ENCODE measurements around the gene TMEM187.
A peak's percentile ranks its signal among the peaks of the same experiment; 100 is the strongest.

Gene TMEM187

GRCh38 chrX:154018518-154019060 is 46.0 kb downstream of the TMEM187 start:
- ChIA-PET POLR2A (interaction anchor here (0.7 kb wide), 1 partner anchor 92 kb away, joined by 3 read pairs; no protein-coding TSS in a partner anchor), CTCF (interaction anchor here (0.6 to 1.0 kb wide), 3 partner anchors 14 to 61 kb away, joined by 3 to 5 read pairs (median 3); no protein-coding TSS in a partner anchor)
- peak overlapping the region; percentile 68 to 87 for H3K27ac ChIP-seq (ENCODE audit: insufficient read depth in 1 of 2, low read depth in 1 of 2, low read length in 2 of 2, poor library complexity in 1 of 2, severe bottlenecking in 2 of 2)
- WGBS (ENCODE audit: insufficient coverage) = 84% methylated on average over 11 of the region's 15 CpGs
- peaks cover 0 to 39% (median 15%) of the 10 kb centered on the region in 4 experiments for H3K36me3 ChIP-seq (ENCODE audit: control insufficient read depth in 4 of 4, insufficient read depth in 4 of 4, low read length in 3 of 4)
- peak overlapping the region; percentile 38 to 81 (median 70) for H3K4me3 ChIP-seq (ENCODE audit: control insufficient read depth in 1 of 7, extremely low read depth in 1 of 7, insufficient read depth in 4 of 7, low read depth in 2 of 7, low read length in 6 of 7)
- no peak for DNase-seq
- peaks cover 0 to 34% (median 0%) of the 10 kb centered on the region in 5 experiments for H3K27me3 ChIP-seq (replicated peaks in 2 of 5; ENCODE audit: control insufficient read depth in 4 of 5, insufficient read depth in 5 of 5, low read length in 4 of 5)
- H3K9me3 ChIP-seq (ENCODE audit: control extremely low read depth in 1 of 5, control insufficient read depth in 4 of 5, insufficient read depth in 2 of 5, low read depth in 1 of 5, low read length in 4 of 5) = no peaks in the 10 kb centered on the region
- peaks cover 0 to 36% (median 31%) of the 10 kb centered on the region in 4 experiments for H3K4me1 ChIP-seq (ENCODE audit: control extremely low read depth in 1 of 4, control insufficient read depth in 4 of 4, insufficient read depth in 4 of 4, low read length in 3 of 4)

DNA sequence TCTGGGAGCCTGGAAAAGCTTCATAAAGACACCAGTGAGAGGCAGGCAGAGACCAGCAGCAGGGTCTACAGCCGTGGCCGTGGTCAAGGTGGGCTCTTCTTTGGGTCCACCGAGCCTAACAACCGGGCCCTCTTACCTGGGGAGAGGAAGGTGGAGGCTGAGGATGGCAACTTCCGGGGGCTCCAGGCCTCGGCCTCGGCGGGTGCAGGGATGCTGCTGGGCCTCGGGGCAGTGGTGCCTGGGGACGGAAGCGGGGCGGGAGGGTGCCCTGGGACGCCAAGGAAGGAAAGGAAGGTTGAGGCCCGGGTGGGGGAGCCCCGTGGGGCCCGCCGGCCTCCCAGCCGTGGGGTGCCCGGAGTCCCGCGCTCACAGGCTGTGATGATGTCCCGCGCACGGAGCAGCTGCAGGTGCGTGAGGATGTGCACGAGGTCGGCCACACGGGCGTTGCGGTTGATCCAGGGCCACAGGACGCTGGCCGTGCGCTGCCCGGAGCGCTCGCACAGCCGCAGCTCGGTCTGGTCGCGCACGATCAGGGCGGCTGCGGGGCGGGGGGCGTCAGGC is 46.6 kb downstream of the TMEM187 start:
- CTCF ChIA-PET = interaction anchor here (0.9 to 1.0 kb wide), 2 partner anchors 50 to 62 kb away, joined by 3 to 5 read pairs; no protein-coding TSS in a partner anchor
- Histone ChIP-seq H3K27me3 (replicated peaks in 2 of 5; ENCODE audit: control insufficient read depth in 4 of 5, insufficient read depth in 5 of 5, low read length in 4 of 5) (peaks cover 0 to 35% (median 0%) of the 10 kb centered on the region in 5 experiments), H3K4me1 (ENCODE audit: control extremely low read depth in 1 of 4, control insufficient read depth in 4 of 4, insufficient read depth in 4 of 4, low read length in 3 of 4) (peaks cover 0 to 33% (median 29%) of the 10 kb centered on the region in 4 experiments), H3K4me3 (ENCODE audit: control insufficient read depth in 1 of 7, extremely low read depth in 1 of 7, insufficient read depth in 4 of 7, low read depth in 2 of 7, low read length in 6 of 7) (peak overlapping the region; percentile 38 to 81 (median 70)), H3K27ac (ENCODE audit: insufficient read depth in 1 of 2, low read depth in 1 of 2, low read length in 2 of 2, poor library complexity in 1 of 2, severe bottlenecking in 2 of 2) (peak overlapping the region; percentile 68 to 87), H3K36me3 (ENCODE audit: control insufficient read depth in 4 of 4, insufficient read depth in 4 of 4, low read length in 3 of 4) (peaks cover 0 to 37% (median 15%) of the 10 kb centered on the region in 4 experiments), H3K9me3 (ENCODE audit: control extremely low read depth in 1 of 5, control insufficient read depth in 4 of 5, insufficient read depth in 2 of 5, low read depth in 1 of 5, low read length in 4 of 5) (no peaks in the 10 kb centered on the region)
- POLR2A ChIA-PET = no interaction called here
- WGBS (ENCODE audit: insufficient coverage) = 52% methylated on average over 36 of the region's 45 CpGs
- DNase-seq = no peak

- peaks cover 0 to 33% (median 29%) of the 10 kb centered on the region in 4 experiments for H3K4me1 ChIP-seq (ENCODE audit: control extremely low read depth in 1 of 4, control insufficient read depth in 4 of 4, insufficient read depth in 4 of 4, low read length in 3 of 4)
- peaks cover 0 to 31% (median 0%) of the 10 kb centered on the region in 5 experiments for H3K27me3 ChIP-seq (replicated peaks in 2 of 5; ENCODE audit: control insufficient read depth in 4 of 5, insufficient read depth in 5 of 5, low read length in 4 of 5)
- H3K27ac ChIP-seq (ENCODE audit: insufficient read depth in 1 of 2, low read depth in 1 of 2, low read length in 2 of 2, poor library complexity in 1 of 2, severe bottlenecking in 2 of 2) = peak within 1 kb of the TSS; percentile 68 to 87
- 30% methylated on average over 91 of the region's 99 CpGs for WGBS (ENCODE audit: insufficient coverage)
- H3K4me3 ChIP-seq (ENCODE audit: control insufficient read depth in 1 of 7, extremely low read depth in 1 of 7, insufficient read depth in 4 of 7, low read depth in 2 of 7, low read length in 6 of 7) = peak within 1 kb of the TSS; percentile 38 to 81 (median 70)
- peak; percentile 46 to 65 (median 57) for DNase-seq
- CTCF ChIA-PET = interaction anchor here (1.1 kb wide), 1 partner anchor 14 kb away, joined by 3 read pairs; no protein-coding TSS in a partner anchor
- POLR2A ChIA-PET = interaction anchor here (0.6 kb wide), 2 partner anchors 45 to 51 kb away, joined by 3 read pairs; no protein-coding TSS in a partner anchor
- H3K9me3 ChIP-seq (ENCODE audit: control extremely low read depth in 1 of 5, control insufficient read depth in 4 of 5, insufficient read depth in 2 of 5, low read depth in 1 of 5, low read length in 4 of 5) = no peaks in the 10 kb centered on the region
- peaks cover 0 to 32% (median 14%) of the 10 kb centered on the region in 4 experiments for H3K36me3 ChIP-seq (ENCODE audit: control insufficient read depth in 4 of 4, insufficient read depth in 4 of 4, low read length in 3 of 4)
Observed at GRCh38 chrX:154019633-154020528, 47.3 kb downstream of the TMEM187 start, which contains the start of gene IRAK1. IRAK1 (minus strand) TSS chrX:154019902; CDS start chrX:154019812, 90 bp downstream.

- H3K36me3 ChIP-seq (ENCODE audit: control insufficient read depth in 4 of 4, insufficient read depth in 4 of 4, low read length in 3 of 4) = peaks cover 0 to 27% (median 10%) of the 10 kb centered on the region in 4 experiments
- peaks cover 0 to 39% (median 29%) of the 10 kb centered on the region in 4 experiments for H3K4me1 ChIP-seq (ENCODE audit: control extremely low read depth in 1 of 4, control insufficient read depth in 4 of 4, insufficient read depth in 4 of 4, low read length in 3 of 4)
- H3K9me3 ChIP-seq (ENCODE audit: control extremely low read depth in 1 of 5, control insufficient read depth in 4 of 5, insufficient read depth in 2 of 5, low read depth in 1 of 5, low read length in 4 of 5) = no peaks in the 10 kb centered on the region
- 64% methylated on average over 9 of the region's 9 CpGs for whole genome bisulfite sequencing (ENCODE audit: insufficient coverage)
- DNase-seq = peak in 1 of 3 donors; percentile 18
- POLR2A ChIA-PET = interaction anchor here (0.6 kb wide), 2 partner anchors 46 to 52 kb away, joined by 3 read pairs; no protein-coding TSS in a partner anchor
- CTCF ChIA-PET = interaction anchor here (1.1 kb wide), 1 partner anchor 13 kb away, joined by 3 read pairs; no protein-coding TSS in a partner anchor
- peaks cover 0 to 35% (median 0%) of the 10 kb centered on the region in 5 experiments for H3K27me3 ChIP-seq (replicated peaks in 2 of 5; ENCODE audit: control insufficient read depth in 4 of 5, insufficient read depth in 5 of 5, low read length in 4 of 5)
- peak overlapping the region; percentile 20 to 81 (median 70) for H3K4me3 ChIP-seq (ENCODE audit: control insufficient read depth in 1 of 7, extremely low read depth in 1 of 7, insufficient read depth in 4 of 7, low read depth in 2 of 7, low read length in 6 of 7)
- peak overlapping the region; percentile 58 to 85 for H3K27ac ChIP-seq (ENCODE audit: insufficient read depth in 1 of 2, low read depth in 1 of 2, low read length in 2 of 2, poor library complexity in 1 of 2, severe bottlenecking in 2 of 2)
Observed at GRCh38 chrX:154020536-154021115, 48.1 kb downstream of the TMEM187 start.

DNA sequence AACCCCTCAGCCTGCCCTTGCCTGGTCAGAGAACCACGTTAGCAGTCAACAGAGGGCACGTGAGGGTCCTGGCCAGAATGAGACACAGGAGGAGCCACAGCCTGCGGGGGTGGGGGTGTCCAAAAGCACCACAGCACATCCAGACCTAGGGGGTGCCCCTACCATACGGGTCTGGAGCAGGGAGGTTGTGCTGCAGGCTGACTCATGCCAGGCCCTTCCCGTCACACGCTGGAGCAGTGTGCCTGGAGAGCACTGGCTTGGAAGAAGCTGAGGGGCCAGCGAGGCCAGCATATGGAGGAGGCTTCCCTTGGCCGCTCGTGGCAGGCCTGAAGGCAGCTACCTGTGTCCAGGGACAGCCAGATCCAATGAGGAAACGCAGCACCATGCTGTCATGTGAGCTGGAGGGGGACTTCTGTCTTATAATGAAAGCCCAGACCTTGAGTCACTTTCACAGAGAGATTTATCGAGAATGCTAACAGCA is 48.6 kb downstream of the TMEM187 start:
- POLR2A ChIA-PET = no interaction called here
- H3K27ac ChIP-seq (ENCODE audit: insufficient read depth in 1 of 2, low read depth in 1 of 2, low read length in 2 of 2, poor library complexity in 1 of 2, severe bottlenecking in 2 of 2) = no peak overlapping the region
- peaks cover 0 to 22% (median 7%) of the 10 kb centered on the region in 4 experiments for H3K36me3 ChIP-seq (ENCODE audit: control insufficient read depth in 4 of 4, insufficient read depth in 4 of 4, low read length in 3 of 4)
- peaks cover 0 to 39% (median 29%) of the 10 kb centered on the region in 4 experiments for H3K4me1 ChIP-seq (ENCODE audit: control extremely low read depth in 1 of 4, control insufficient read depth in 4 of 4, insufficient read depth in 4 of 4, low read length in 3 of 4)
- 69% methylated on average over 11 of the region's 11 CpGs for WGBS (ENCODE audit: insufficient coverage)
- DNase-seq = peak in 2 of 3 donors; percentile 28 to 34
- H3K27me3 ChIP-seq (replicated peaks in 2 of 5; ENCODE audit: control insufficient read depth in 4 of 5, insufficient read depth in 5 of 5, low read length in 4 of 5) = peaks cover 0 to 30% (median 0%) of the 10 kb centered on the region in 5 experiments
- no peaks in the 10 kb centered on the region for H3K9me3 ChIP-seq (ENCODE audit: control extremely low read depth in 1 of 5, control insufficient read depth in 4 of 5, insufficient read depth in 2 of 5, low read depth in 1 of 5, low read length in 4 of 5)
- peak overlapping the region in 2 of 7 experiments; percentile 70 to 81 for H3K4me3 ChIP-seq (ENCODE audit: control insufficient read depth in 1 of 7, extremely low read depth in 1 of 7, insufficient read depth in 4 of 7, low read depth in 2 of 7, low read length in 6 of 7)
- CTCF ChIA-PET = interaction anchor here (0.8 to 1.1 kb wide), 2 partner anchors 13 to 28 kb away, joined by 3 read pairs; no protein-coding TSS in a partner anchor

GRCh38 chrX:154022108-154022507 is 49.6 kb downstream of the TMEM187 start:
- WGBS (ENCODE audit: insufficient coverage) = 93% methylated on average over 5 of the region's 5 CpGs
- H3K9me3 ChIP-seq (ENCODE audit: control extremely low read depth in 1 of 5, control insufficient read depth in 4 of 5, insufficient read depth in 2 of 5, low read depth in 1 of 5, low read length in 4 of 5) = no peaks in the 10 kb centered on the region
- CTCF ChIA-PET = interaction anchor here (1.1 kb wide), 1 partner anchor 16 kb away, joined by 4 read pairs; no protein-coding TSS in a partner anchor
- peaks cover 0 to 39% (median 0%) of the 10 kb centered on the region in 5 experiments for H3K27me3 ChIP-seq (replicated peaks in 2 of 5; ENCODE audit: control insufficient read depth in 4 of 5, insufficient read depth in 5 of 5, low read length in 4 of 5)
- H3K4me3 ChIP-seq (ENCODE audit: control insufficient read depth in 1 of 7, extremely low read depth in 1 of 7, insufficient read depth in 4 of 7, low read depth in 2 of 7, low read length in 6 of 7) = no peak overlapping the region
- POLR2A ChIA-PET = no interaction called here
- H3K4me1 ChIP-seq (ENCODE audit: control extremely low read depth in 1 of 4, control insufficient read depth in 4 of 4, insufficient read depth in 4 of 4, low read length in 3 of 4) = peaks cover 0 to 39% (median 29%) of the 10 kb centered on the region in 4 experiments
- no peak for DNase-seq
- peaks cover 0 to 15% (median 8%) of the 10 kb centered on the region in 4 experiments for H3K36me3 ChIP-seq (ENCODE audit: control insufficient read depth in 4 of 4, insufficient read depth in 4 of 4, low read length in 3 of 4)
- H3K27ac ChIP-seq (ENCODE audit: insufficient read depth in 1 of 2, low read depth in 1 of 2, low read length in 2 of 2, poor library complexity in 1 of 2, severe bottlenecking in 2 of 2) = no peak overlapping the region

All from common myeloid progenitor, CD34-positive (primary cell).